GM10847 (cell line): ENCODE data around the gene BMPR1A.

ENCODE experiments used
- POLR2A ChIP-seq: IDR thresholded peaks from 2 replicates; pipeline ENCODE4 v1.6.1; 2011; ENCODE audit not compliant: insufficient read length; ENCODE audit errors: extremely low read depth

Gene BMPR1A

DNA sequence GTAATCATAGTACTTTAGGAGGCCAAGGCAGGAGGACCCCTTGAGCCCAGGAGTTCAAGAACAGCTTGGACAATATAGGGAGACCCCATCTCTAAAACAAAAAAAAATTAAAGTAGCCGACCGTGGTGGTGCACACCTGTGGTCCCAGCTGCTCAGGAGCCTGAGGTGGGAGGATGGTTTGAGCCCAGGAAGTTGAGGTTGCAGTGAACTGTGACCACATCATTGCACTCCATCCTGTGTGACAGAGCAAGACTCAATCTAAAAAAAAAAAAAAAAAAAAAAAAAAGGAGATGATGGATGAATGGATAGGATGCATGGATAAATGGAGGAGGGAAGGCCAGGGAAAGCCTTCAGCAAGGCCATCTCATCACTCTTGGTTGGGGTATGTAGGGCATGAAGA lies 33.4 kb upstream of the BMPR1A start:
- no peak for TF ChIP-seq POLR2A

DNA sequence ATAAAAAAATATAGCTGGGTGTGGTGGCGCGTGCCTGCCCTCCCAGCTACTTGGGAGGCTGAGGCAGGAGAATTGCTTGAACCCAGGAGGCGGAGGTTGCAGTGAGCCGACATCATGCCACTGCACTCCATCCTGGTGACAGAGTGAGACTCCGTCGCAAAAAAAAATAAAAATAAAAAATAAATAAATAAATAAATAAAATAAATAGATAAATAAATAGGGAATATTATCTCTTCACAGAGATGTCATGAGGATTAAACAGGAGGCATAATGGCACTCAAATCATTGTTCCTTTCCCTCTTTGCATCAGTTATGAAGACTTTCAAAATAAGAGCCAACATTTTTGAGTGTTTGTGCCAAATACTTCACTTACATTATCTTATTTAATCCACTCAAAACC lies 32.0 kb upstream of the BMPR1A start:
- no peak for TF ChIP-seq POLR2A

DNA sequence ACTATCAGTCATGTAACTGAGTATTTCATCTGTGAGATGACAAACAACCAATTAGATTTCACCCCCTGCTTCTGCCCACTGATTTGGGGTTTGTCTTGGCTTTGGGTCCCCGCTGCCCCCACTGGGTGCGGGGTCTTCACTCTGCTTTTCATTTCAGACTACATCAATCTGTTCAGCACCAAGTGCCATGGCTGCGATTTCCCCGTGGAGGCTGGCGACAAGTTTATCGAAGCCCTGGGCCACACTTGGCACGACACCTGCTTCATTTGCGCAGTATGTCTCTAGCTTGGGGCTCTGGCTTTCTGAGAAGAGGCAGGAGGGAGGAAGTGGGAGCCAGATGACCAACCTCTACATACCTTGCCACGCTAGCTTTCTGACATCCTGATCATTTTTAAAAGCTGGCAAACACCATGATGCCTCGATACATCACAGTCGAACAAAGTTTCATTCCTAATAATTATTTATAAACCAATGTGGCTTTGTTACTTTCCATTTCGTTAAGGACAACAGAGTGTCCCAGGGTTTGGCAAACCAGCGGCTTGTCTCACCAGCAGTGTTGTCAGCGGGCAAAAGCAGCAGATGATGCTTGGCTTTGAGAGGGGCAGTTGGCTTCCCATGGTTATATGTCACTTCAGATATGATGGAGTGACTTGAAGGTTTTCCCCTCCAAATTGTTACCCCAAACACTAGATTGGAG lies 30.3 kb upstream of the BMPR1A start:
- TF ChIP-seq POLR2A: no peak

DNA sequence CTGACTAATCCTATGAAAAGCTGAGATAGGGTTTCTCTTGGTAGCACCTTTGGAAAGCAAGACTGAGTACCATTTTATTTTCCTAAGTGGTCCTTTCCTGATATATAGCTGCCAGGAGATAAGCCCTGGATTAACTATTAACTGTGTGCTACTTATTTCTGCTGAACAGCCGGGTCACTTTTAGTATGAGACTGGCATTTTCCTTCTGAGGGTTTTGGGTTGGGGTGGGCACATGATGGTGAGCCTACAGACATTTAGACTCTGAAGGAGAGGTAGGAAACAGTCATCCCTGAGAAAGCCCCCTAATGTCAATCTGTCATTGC lies 29.8 kb upstream of the BMPR1A start:
- TF ChIP-seq POLR2A: no peak

DNA sequence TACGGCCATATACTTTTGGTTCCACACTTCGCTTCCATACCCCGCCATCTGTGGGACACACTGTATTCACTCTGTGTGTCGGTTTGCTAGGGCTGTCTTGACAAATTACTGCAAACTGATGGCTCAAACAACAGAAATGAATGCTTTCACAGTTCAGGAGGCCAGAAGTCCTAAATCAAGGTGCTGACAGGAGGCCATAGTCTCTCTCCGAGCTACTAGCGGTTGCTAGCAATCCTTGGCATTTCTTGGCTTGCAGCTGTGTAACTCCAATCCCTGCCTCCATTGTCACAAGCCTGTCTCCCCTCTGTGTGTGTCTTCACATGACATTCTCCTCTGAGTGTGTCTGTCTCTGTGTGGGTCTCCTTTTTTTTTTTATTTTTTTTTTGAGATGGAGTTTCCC lies 28.9 kb upstream of the BMPR1A start:
- TF ChIP-seq POLR2A: no peak

DNA sequence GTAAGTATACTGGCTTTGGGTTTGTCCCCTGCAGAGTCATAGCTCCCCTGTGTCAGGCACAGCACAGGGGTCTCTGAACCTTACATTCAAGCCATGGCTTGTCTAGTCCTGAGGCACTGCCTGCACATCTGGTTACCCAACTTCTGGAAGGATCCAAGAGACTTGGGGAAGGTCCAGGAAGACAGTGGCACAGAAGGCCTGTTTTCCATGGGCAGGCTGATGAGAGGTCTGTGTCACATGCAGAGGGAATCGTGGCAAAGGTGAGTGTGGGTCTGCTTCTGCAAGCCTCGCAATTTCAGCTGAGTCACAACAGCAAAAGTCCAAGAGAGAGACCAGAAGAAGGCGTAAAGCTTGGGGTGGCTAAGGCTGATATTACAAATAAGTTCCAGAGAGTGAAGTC lies 28.4 kb upstream of the BMPR1A start:
- TF ChIP-seq POLR2A: no peak

DNA sequence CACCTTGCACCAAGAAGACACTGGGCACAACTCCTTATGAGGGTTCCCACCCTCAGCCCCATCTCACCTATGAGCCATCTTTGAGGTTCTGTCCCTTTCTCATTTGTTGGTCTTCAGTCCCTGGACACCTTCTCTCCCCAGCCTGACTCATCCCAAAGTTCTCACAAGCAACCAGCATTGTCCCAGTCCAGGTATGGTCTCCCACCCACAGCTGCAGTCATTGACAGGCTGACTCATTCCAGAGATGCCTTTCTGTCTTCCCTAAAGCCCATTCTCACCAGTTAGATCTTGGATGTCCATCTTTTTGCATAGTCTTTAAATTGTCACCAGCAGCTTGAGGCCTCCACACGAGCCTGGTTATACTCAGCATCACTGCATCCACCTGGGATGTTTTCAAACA lies 26.7 kb upstream of the BMPR1A start:
- no peak for TF ChIP-seq POLR2A

DNA sequence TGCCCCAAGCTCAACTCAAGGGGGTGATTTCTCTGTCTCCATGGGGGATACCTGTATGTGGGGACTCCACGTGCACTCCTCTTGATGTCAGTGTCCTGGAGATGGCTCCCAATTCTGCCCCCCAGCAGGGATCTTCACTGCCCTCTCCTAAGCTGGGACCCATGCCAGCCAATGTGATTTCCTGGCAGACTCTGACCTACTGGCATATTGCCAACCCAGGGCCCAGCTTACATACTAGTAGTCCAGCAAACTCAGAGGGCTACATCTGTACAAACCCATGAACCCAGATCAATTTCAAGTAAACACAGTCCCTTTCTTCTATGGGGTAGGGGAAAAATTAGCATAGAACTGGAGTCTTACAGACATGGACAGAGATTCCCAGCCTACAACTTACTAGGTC lies 26.2 kb upstream of the BMPR1A start:
- TF ChIP-seq POLR2A: no peak

DNA sequence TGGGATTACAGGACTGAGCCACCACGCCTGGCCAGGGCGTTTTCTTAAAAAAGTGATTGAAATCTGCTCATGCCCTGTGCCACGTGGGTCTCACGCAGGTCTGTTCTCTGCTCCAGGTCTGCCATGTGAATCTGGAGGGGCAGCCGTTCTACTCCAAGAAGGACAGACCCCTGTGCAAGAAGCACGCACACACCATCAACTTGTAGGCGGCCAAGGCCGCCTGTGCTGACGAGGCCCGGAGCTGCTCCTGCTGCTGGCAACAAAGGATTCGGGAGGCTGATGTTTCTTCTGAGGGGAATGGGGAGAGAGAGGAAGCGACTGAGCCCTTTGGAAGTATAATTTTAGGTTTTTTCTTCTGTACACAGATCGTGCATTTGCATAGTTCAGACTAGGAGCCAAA lies 23.6 kb upstream of the BMPR1A start:
- TF ChIP-seq POLR2A: no peak

DNA sequence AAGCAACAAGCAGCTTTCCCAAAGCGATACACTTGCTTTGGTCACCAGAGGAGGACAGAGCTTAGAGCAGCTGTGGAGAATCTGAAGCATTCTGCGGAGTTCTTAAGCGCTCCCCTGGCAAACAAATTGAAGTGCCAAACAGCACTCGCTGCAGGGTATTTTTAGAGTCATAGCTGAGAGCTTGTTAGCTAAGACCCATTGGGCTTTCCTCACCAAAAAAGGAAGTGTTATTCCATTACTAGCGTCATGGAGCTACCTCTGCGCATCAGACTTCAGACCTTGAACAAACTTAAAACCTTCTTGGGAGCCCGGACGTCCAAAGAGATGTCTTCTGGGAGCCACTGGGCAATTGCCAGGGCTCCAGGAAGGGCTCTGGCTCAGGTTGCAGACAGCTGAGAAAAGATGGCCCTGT lies 23.2 kb upstream of the BMPR1A start:
- no peak for TF ChIP-seq POLR2A

DNA sequence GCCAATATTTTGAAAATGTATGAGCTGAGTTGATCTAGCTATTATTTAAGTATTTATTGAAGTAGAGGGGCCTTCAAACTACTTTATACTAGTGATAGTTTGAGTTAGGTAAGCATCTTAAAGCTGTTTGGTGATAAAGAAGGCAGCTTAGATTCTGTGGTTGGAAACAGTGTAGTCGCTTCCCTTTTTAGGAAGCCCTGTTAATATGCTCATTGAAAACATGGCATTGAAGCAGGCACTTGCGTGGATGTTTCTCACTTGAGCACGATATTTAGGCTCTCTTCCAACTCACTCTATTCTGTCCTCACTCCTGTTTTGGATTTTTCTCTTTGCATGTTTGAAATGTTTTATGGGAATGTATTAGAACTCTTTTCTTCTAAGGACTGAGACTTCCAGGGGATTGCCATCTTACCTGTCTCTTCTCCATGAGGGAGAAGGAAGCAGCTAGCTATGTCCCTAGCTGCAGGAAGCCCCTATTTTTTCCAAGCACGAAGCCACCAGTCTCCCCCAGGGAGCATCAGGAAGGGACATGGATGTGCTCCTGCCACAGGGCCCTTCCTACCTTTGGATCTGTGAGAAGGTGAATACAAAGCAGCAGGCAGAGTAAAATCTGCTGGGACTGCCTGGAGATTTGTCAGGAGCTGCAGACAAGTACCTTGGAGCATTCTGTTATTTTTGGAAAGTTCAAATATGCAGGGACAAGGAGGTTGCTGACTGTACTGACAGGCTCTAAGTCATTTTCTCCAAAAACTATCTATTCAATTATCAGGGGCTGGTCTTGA lies 22.0 kb upstream of the BMPR1A start:
- TF ChIP-seq POLR2A: no peak

DNA sequence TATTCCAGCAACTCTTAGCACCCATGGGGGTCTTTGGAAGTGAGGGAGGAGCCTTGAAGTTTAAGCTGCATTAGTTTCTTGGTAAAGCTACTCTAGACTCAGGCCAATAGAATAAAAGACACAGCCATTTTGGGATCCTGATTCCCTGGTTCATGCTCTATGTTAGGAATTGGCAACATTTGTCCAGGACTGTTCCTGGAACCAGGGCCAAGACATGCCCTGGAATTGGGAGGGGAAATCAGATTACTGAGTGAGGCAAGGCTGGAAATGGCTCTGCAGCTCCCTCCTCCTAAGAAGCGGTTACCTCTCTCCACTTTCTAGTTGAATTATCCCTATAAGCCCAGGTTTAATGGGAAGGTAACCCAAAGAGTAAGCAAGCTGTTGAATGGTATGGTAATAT lies 14.2 kb upstream of the BMPR1A start:
- no peak for TF ChIP-seq POLR2A

DNA sequence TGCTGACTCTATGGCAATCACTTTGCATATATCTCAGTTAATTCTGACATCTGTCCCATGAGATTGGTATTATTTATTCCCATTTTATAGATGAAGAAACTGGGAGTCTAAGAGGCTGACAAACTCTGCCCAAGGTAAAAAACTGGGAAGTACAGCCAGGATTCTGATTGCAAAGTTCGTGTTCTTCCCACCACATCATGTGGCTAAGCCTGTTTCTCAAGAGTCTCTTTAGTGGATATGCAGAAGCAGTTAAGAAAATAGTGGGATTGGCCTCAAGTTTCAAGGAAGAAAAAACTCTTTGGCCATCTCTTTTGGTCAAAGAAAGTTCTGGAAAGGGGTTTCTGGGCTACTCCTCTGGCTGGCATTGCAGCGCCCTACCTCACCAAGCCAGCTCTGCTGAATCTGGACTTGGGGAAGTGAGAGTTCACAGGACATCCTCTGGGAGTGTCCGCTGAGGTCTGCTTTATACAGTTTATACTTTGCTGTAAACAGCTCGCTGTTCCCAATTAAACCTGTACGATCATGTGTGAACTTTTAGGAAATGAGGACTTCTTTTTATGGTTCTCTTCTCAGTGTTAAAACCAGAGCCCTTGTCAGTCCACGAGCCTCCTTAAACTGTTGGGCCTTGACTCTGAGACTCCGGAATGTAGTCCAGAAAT lies 12.2 kb upstream of the BMPR1A start:
- no peak for TF ChIP-seq POLR2A

DNA sequence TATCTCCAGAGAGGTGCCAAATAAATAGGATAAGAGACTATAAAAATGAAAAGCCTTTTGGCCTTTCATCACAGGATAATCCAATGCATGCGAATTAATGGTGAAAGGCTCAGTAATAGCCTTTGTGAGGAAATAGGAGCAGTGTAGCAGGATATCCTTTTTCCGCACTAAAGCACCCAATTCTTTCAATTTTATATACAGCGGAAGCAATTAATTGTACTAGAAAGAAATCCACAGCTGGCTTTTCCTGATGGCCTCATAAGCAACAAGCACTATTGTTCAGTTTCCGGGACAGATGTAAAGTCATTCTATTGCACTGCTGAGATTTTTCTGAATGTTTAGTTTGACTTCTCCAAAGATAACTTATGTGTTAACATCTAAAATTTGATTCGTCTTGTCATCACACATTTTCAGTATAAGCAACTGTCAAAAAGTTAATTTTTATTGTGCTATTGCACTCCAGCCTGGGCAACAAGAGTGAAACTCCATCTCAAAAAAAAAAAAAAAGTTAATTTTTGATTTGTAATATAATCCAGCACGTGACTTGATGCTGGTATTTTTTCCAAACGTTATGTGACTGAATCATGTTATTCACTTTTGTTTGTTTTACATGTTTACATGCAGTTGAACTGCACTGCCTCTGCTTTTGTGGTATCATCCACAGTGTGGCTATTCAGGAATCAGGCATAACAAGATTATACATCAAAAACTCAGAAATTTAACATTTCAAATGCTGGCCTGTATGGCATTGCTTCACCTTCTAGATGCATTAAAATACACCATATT lies 8.4 kb upstream of the BMPR1A start:
- TF ChIP-seq POLR2A: no peak

DNA sequence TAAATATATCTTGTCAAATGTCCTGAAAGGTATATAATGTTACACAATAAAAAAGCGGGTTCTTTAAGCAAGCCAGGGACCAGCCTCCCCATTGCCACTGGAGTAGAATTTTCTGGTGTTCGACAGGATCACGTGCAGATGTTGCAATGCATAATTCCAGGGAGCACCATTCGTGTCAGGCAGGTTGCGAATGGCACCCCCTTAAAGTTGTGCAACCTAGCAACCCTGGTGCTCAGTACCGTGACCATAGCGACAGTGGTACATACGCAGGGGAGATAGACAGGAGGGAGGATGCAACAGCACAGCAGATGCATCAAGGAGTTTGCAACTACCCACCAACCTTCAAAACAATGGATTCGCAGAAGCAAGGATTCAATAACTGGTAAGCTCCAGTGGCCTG lies 6.6 kb upstream of the BMPR1A start:
- TF ChIP-seq POLR2A: no peak

DNA sequence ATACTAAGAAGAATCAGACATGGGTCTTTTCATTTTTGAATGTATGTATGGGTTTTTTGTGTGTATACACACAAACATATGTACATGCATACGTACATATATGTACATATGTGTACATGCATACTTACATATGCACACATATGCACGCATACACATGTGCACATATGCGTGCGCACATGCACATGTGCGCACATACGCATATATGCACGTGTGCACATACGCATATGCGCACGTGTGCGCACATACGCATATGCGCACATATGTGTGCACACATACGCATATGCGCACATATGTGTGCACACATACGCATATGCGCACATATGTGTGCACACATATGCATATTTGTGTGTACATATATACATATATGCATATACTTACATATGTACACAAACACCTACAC lies 4.9 kb upstream of the BMPR1A start:
- TF ChIP-seq POLR2A: no peak
